GM18870 (cell line): ENCODE measurements around the gene LRRC3C.
"Not testable (repeated sequence)": the region's sequence is repeated elsewhere in the genome, so short reads cannot be mapped to it uniquely, and the experiment has no call there.

ENCODE experiments used
- ATAC-seq: cut with Tn5 transposase; IDR thresholded peaks from one replicate; pipeline ENCODE4 v1.9.1; 2021; ENCODE audit warnings: moderate library complexity; ENCODE audit not compliant: unreplicated experiment

The LRRC3C gene

GRCh38 chr17:39927101-39927928 is at the start of gene LRRC3C, which contains the start of gene ORMDL3:
Gene LRRC3C (plus strand): TSS chr17:39927732. CDS start chr17:39941524, 13,792 bp downstream.
Gene ORMDL3 (minus strand): TSS chr17:39927601. CDS start chr17:39924203, 3,398 bp downstream.
- ATAC-seq = peak; percentile 51

- not testable (repeated sequence) for ATAC-seq
Measured at GRCh38 chr17:39886102-39886501, 41.4 kb upstream of the LRRC3C start.

GRCh38 chr17:39887078-39887477 is 40.5 kb upstream of the LRRC3C start:
- ATAC-seq = no peak

GRCh38 chr17:39889200-39889599 is 38.3 kb upstream of the LRRC3C start:
- no peak for ATAC-seq

GRCh38 chr17:39894681-39895376 is 32.7 kb upstream of the LRRC3C start:
- ATAC-seq = no peak

GRCh38 chr17:39898088-39898487 is 29.4 kb upstream of the LRRC3C start:
- ATAC-seq = no peak

GRCh38 chr17:39899215-39899614 is 28.3 kb upstream of the LRRC3C start:
- ATAC-seq = no peak

GRCh38 chr17:39902027-39902426 is 25.5 kb upstream of the LRRC3C start:
- ATAC-seq = not testable (repeated sequence)

GRCh38 chr17:39903158-39903884 is 24.2 kb upstream of the LRRC3C start:
- no peak for ATAC-seq

- ATAC-seq = no peak
Measured at GRCh38 chr17:39904990-39905288, 22.6 kb upstream of the LRRC3C start.

- no peak for ATAC-seq
Measured at GRCh38 chr17:39908789-39909352, 18.7 kb upstream of the LRRC3C start.

- ATAC-seq = no peak
Measured at GRCh38 chr17:39913989-39914388, 13.5 kb upstream of the LRRC3C start.

- ATAC-seq = no peak
Measured at GRCh38 chr17:39915559-39915958, 12.0 kb upstream of the LRRC3C start.

GRCh38 chr17:39916918-39917317 is 10.6 kb upstream of the LRRC3C start:
- no peak for ATAC-seq

- ATAC-seq = no peak
Measured at GRCh38 chr17:39919087-39919683, 8.3 kb upstream of the LRRC3C start.

GRCh38 chr17:39920218-39921210 is 7.0 kb upstream of the LRRC3C start:
- no peak for ATAC-seq

GRCh38 chr17:39921323-39921722 is 6.2 kb upstream of the LRRC3C start:
- ATAC-seq = no peak

GRCh38 chr17:39922006-39922405 is 5.5 kb upstream of the LRRC3C start:
- ATAC-seq = no peak

- no peak for ATAC-seq
Measured at GRCh38 chr17:39923230-39923629, 4.3 kb upstream of the LRRC3C start.
